ENCODE measurements around the gene MSI2. TPM values are rescaled to one million over a fixed set of nuclear protein-coding genes. Genes with fewer than 3 reads are reported as not detected.

Gene MSI2
- total and polyA plus RNA-seq, 2 donors (not counting 3 experiments of a cell fraction or from before 2014, with no cell fraction given): 20.9 to 59.3 TPM

- CTCF ChIA-PET: interaction anchor here (0.6 to 3.6 kb wide), 3 partner anchors 14 to 443 kb away, joined by 3 to 23 read pairs (median 4); no protein-coding TSS in a partner anchor
Observed at GRCh38 chr17:57228911-57229310, 27.4 kb upstream of the MSI2 start.

More at GRCh38 chr17:57228911-57229310, 27.4 kb upstream of the MSI2 start:
- H3K9me3 ChIP-seq (replicated peaks; ENCODE audit: control insufficient read depth, insufficient read depth, low read length): no peaks in the 10 kb centered on the region
- dilution Hi-C loops (cut with MboI; ENCODE audit: extremely low pct_ligation_motif_present, low sequenced_read_pairs) (no loop called here), intact Hi-C loops (cut with micrococcal nuclease) (no loop called here)
- FAIRE-seq (no peak), DNase-seq (ENCODE audit: low read depth, low spot score) (no peak)
- no peaks in the 10 kb centered on the region for H3K9me1 ChIP-seq (replicated peaks; ENCODE audit: control insufficient read depth, extremely low read depth, insufficient read depth, low read length)
- POLR2A ChIA-PET: no interaction called here
- no peak overlapping the region for H3K4me3 ChIP-seq (replicated peaks in 1 of 3; ENCODE audit: insufficient read depth in 1 of 3, low read depth in 1 of 3, low read length in 3 of 3)
- no peaks in the 10 kb centered on the region for H4K20me1 ChIP-seq (replicated peaks; ENCODE audit: control insufficient read depth, extremely low read depth, insufficient read depth, low read length)
- H3K4me2 ChIP-seq (ENCODE audit: insufficient read depth, low read length): no peak overlapping the region
- H3K27ac ChIP-seq (ENCODE audit: insufficient read depth, low read depth, low read length): no peak overlapping the region
- no peaks in the 10 kb centered on the region for H3K36me3 ChIP-seq (ENCODE audit: control insufficient read depth in 2 of 2, extremely low read depth in 1 of 2, insufficient read depth in 2 of 2, low read length in 2 of 2)
- BruUV-seq (replicated peaks): no TSS peak
- H3K79me2 ChIP-seq (ENCODE audit: control insufficient read depth, insufficient read depth, low read length): no peaks in the 10 kb centered on the region
- TF ChIP-seq POLR2A (IDR thresholded peaks at IDR 0.05; ENCODE audit: low read depth, low read length) (no peak), CTCF (IDR thresholded peaks at IDR 0.05; ENCODE audit: extremely low read depth in 1 of 2, insufficient read depth in 1 of 2, low read depth in 1 of 2, low read length in 2 of 2) (no peak), JUN (IDR thresholded peaks at IDR 0.05; ENCODE audit: borderline replicate concordance, insufficient read depth, insufficient read length, low read depth) (no peak)
- peaks cover 0 to 1% of the 10 kb centered on the region in 2 experiments for H3K27me3 ChIP-seq (ENCODE audit: control insufficient read depth in 2 of 2, insufficient read depth in 2 of 2, low read length in 2 of 2)
- H3K4me1 ChIP-seq (ENCODE audit: control insufficient read depth, extremely low read depth, insufficient read depth, low read length): peaks cover 12% of the 10 kb centered on the region
- no peak overlapping the region for H2AFZ ChIP-seq (ENCODE audit: low read depth, low read length)
- no peak overlapping the region for H3K9ac ChIP-seq (replicated peaks; ENCODE audit: extremely low read depth, insufficient read depth, low read length)

All from endothelial cell of umbilical vein (primary cell).